HG02763 (cell line): Measurements from ENCODE around the gene LDB2.

Experiments
- ATAC-seq: cut with Tn5 transposase; IDR thresholded peaks from one replicate; pipeline ENCODE4 v1.9.1; 2021; ENCODE audit warnings: mild to moderate bottlenecking, moderate library complexity; ENCODE audit not compliant: unreplicated experiment

The LDB2 gene

GRCh38 chr4:16608611-16609125 lies 289.8 kb downstream of the LDB2 start:
- ATAC-seq, result no peak

DNA sequence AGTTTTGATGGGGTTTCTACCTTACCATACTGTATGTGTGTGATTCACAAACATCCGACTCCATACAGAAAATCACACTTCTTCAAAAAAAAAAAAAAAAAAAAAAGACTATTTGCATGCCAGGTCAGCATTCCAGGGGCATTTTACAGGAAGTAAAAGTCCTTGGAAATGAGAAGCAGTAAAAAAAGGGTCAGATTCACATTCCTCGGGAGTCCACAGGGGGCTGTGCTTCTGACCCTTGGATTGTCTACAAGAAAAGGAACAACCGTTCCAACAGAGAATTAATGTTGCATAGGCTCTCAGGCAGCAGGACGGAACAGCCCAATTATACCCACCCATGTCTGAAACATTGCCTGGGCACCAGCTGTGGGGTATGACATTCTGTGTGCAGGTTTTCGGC lies 290.3 kb downstream of the LDB2 start:
- ATAC-seq, result no peak

DNA sequence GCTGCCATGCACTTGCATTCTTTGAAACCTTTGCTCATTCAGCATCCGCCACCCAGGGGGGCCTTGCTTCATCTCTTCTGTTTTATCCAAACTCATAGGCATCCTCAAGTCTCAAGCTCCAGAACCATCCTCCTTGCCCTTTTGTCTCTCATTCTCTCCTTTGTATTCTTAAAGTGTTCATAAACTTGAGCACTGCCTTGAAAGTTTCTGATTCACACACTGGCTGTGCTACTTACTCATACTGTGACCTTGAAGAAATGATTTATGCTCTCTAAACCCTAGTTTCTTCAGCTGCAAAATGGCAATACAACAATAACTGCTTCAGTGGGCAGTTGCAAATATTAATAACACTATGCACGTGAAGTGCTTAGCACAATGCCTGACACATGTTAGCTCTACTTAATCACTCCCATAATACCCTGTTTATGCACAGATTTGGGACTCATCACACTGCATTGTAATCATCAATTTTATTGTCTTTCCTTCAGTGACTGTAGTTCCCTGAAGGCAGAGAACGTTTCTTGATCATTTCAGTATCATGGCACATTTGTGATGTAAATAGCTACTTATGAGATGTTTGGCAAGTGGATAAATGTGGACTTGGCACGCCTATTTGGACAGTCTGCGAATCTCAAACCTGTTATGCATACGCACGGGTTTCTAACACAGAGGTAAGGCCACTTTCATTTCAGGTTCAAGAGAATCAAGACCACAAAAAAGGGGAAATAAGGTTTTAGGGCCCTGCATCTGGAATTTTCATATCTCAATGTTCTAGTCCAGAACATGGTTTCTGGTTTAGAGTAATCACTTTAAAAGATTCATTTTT lies 291.0 kb downstream of the LDB2 start:
- no peak for ATAC-seq

DNA sequence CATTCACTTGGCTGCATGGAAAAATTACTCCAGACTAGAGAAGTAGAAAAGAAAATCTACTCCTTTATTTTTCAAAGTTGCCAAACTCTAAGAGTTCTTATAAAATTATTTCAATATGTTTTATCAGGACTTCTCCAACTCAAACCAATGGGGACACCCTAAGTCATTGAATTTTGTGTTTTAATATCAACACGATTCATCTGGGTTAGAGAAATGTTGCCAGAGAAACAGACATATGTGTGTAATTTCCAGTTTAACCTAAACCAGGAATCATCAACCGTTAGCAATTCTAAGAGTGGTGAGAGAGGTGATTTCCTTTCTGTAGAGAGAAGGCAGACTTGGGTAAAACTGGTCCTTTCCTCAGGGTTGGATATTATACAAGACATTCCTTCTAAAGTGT lies 291.8 kb downstream of the LDB2 start:
- ATAC-seq, result no peak

GRCh38 chr4:16603178-16603577 lies 295.3 kb downstream of the LDB2 start:
- no peak for ATAC-seq

DNA sequence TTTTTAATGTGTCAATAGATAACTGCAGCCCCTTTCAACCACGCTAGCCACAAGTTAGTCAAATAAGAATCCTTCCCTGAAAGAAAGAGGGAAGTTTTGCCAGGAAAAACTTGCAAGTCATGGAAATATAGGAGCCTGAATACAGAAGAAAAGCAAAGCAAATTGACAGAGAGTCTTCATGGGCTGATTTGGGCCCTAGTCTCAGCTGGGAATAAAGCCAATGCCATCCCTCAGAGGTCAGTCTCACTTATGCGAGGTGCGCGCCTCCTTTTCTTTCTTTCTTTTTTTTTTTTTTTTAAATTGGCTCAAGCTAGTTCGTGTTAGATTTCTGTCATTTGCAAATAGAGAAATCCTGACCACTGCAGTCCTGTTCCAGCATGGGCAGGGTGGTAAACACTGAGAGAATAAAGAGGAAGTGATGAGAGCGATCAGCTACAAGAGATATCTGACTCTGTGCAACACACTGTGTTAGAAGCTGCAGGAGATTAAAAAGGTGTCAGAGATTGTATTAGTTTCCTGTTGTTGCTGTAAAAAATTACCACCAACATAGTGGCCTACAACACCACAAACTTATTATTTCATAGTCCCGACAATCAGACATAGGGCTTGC lies 299.7 kb downstream of the LDB2 start:
- no peak for ATAC-seq

- no peak for ATAC-seq
Measured at GRCh38 chr4:16597845-16598596, 300.4 kb downstream of the LDB2 start.

DNA sequence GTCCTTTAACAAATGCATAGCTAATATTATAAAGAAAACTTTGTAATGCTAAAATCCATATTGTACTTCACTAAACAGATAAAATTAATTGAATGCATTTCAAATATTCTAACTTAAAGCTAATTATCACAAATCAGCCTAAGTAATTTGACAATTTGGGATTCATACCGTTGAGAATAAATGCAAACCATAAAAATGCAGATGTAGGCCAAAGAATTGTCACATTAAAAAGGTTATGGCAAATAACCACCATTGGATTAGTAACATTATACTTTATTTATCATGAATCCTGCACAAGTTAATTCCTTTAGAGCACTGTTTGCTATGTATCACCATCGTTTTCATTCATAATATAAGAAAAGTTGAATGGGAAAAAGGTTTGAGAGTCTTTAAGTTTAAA lies 301.0 kb downstream of the LDB2 start:
- ATAC-seq, result no peak

DNA sequence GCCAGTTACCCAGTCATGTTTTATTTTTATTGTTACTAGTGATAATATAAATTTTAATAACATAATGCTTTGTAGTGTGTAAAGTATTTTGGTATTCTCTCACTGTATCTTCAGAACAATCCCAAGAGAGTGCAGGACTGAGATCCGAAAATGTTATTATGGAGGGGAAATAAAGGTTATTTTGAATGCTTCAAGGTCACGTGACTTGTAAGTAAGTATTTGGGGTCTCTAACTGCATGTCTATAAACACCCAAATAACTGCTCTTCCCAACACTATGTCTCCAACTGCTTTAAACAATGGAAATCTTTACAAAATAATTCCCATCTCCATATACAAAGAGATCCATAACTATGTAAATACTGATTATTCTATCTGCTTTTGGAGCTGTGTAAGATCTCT lies 302.2 kb downstream of the LDB2 start:
- no peak for ATAC-seq

DNA sequence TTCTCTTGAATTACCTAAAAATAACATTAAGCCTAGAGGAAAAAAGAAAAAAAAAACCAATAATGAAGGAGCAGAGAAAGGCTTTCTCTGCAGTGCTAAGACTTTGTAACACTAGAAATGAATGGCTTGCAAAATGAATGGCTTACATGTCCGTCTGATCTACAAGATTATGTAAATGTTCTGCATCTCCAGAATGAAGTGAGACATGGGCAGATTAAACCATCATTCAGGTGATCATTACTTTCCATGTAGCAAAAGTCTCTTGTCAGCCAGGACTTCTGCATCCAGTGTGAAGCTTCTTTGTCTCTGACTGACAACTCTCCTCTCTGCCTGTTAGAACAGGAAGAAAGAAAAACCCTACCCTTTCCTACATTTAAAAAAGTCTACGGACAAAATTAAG lies 304.3 kb downstream of the LDB2 start:
- ATAC-seq, result no peak

DNA sequence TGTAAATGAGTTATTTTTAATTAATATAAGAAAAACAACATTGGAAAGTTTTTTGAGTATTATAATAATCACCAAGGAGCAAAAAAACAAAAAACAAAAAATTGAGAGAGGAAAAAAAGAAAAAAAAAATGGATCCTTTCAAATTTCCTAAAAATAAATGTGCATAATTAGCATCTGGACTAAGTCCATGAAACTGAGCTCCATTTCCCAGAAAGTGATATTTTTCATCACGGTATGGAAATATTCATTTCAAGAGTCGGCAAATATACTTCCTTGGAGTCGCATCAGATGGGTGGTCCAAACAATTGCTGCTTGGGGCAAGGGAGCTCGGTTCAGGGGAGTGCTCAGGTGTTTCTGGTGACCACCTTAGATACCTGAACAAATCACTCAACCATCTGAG lies 305.1 kb downstream of the LDB2 start:
- no peak for ATAC-seq

GRCh38 chr4:16591272-16591826 lies 307.1 kb downstream of the LDB2 start:
- ATAC-seq, result no peak

DNA sequence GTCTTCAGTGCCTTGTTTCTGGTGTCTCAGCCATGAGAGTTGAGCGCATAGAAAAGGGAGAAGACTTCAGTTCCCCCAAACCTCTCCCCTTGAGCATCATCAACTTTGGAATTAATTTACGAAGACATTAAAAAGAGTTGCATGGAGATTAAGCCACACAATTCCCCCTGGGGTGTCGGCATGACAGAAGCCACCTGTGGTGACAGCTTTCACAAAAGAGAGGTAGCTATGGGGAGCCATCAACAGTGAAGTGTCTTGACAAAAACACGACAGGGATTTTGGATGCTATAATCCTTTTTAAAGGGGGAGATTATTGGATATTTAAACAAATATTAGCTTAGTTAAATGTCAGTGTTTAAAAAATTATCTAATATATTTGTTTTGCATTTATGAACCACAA lies 307.6 kb downstream of the LDB2 start:
- no peak for ATAC-seq

DNA sequence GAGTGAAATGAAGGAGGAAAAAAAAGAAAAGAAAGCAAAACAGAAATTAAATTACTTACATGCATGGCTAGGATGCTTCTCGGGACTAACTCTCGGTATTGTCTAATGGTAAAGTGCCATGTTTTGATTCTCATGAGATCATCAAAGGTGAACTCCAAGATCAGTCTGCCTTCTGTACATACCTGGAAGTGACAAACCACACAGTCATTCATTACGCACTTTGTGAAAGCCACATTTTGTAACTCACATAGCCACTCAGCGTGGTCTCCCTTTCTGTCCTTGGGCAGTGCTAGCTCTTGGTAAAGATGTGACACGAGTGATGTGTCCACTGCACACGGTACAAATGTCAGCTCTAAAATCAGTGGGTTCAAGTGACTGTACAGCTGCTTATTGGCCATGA lies 309.8 kb downstream of the LDB2 start:
- ATAC-seq, result no peak

GRCh38 chr4:16588149-16588548 lies 310.3 kb downstream of the LDB2 start:
- ATAC-seq, result no peak

GRCh38 chr4:16585053-16585452 lies 313.4 kb downstream of the LDB2 start:
- no peak for ATAC-seq

- ATAC-seq, result no peak
Measured at GRCh38 chr4:16583764-16584163, 314.7 kb downstream of the LDB2 start.

DNA sequence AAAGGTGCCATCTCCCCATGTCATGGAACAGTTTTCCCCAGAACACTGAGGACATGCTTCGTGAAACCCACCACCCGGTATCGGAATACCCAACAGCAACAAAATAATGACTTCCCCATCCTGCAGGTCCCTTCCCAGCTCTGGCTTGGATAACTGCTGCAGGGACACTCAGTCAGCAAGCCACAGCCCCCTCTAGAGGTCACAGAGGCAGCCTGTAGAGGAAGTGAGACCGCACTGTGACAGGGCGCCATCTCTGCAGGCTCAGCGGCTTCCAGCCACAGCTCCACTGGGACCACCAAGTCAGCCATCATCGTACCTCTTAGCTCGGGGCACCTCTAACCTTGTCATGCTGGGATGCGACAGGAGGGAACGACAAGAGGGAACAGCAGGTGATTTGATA lies 315.9 kb downstream of the LDB2 start:
- no peak for ATAC-seq

DNA sequence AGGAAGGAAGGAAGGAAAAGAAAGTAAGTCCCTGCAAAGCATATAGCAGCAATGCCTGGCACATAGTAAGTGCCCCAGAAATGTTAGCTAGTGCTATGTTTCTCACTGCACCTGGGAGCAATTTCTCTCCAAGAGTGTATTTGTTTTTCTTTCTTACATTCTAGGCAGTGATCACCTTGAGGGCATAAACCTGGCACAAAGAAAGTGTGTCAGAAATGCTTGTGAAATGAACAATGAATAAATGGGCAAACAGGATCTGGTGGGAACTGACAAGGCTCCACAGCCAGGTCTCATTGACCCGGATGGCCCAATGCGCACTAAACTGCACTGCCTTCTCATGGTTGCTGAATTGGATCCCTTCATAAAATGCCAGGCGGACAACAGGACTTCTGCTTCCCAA lies 316.4 kb downstream of the LDB2 start:
- no peak for ATAC-seq

GRCh38 chr4:16581117-16581516 lies 317.3 kb downstream of the LDB2 start:
- no peak for ATAC-seq

GRCh38 chr4:16580514-16580913 lies 317.9 kb downstream of the LDB2 start:
- no peak for ATAC-seq
